RWPE2 (cell line): Measurements from ENCODE around the gene PDS5B.
"Not testable (repeated sequence)": the region's sequence is repeated elsewhere in the genome, so short reads cannot be mapped to it uniquely, and the experiment has no call there.

Experiments used
- ATAC-seq: fragments of 200-7000 bp; cut with Tn5 transposase; 3 replicates; pipeline ENCODE4 v1.9.1; 2021; ENCODE audit warnings: low read depth
- DNase-seq: peaks from one replicate; pipeline ENCODE4 v3.0.0-alpha.2; 2020; ENCODE audit warnings: low spot score
- H3K27ac ChIP-seq: fragments of 450-650 bp; 2 replicates; pipeline ENCODE4 v1.5.1; 2017; ENCODE audit warnings: mild to moderate bottlenecking; ENCODE audit not compliant: poor library complexity, severe bottlenecking
- H3K27me3 ChIP-seq: fragments of 250-450 bp; sonication (Bioruptor Pico); 2 replicates; pipeline ENCODE4 v1.5.1; 2021; ENCODE audit warnings: mild to moderate bottlenecking, moderate library complexity; ENCODE audit not compliant: insufficient read depth, poor library complexity, severe bottlenecking
- H3K36me3 ChIP-seq: fragments of 250-450 bp; sonication (Bioruptor Pico); 2 replicates; pipeline ENCODE4 v1.5.1; 2020; ENCODE audit warnings: low read depth, mild to moderate bottlenecking, moderate library complexity
- H3K4me1 ChIP-seq: fragments of 250-450 bp; sonication (Bioruptor Pico); 2 replicates; pipeline ENCODE4 v1.5.1; 2021; ENCODE audit warnings: mild to moderate bottlenecking, moderate library complexity; ENCODE audit not compliant: insufficient read depth, poor library complexity, severe bottlenecking
- H3K4me3 ChIP-seq: fragments of 250-450 bp; sonication (Bioruptor Pico); 2 replicates; pipeline ENCODE4 v1.5.1; 2021; ENCODE audit warnings: mild to moderate bottlenecking, moderate library complexity; ENCODE audit not compliant: severe bottlenecking
- H3K9me3 ChIP-seq: fragments of 250-450 bp; sonication (Bioruptor Pico); 2 replicates; pipeline ENCODE4 v1.5.1; 2021; ENCODE audit warnings: mild to moderate bottlenecking, moderate library complexity; ENCODE audit not compliant: severe bottlenecking
- CTCF ChIP-seq: fragments of 450-650 bp; IDR thresholded peaks from one replicate; pipeline ENCODE4 v1.5.1; 2017; ENCODE audit warnings: mild to moderate bottlenecking, moderate library complexity; ENCODE audit not compliant: poor library complexity, severe bottlenecking

Gene PDS5B

DNA sequence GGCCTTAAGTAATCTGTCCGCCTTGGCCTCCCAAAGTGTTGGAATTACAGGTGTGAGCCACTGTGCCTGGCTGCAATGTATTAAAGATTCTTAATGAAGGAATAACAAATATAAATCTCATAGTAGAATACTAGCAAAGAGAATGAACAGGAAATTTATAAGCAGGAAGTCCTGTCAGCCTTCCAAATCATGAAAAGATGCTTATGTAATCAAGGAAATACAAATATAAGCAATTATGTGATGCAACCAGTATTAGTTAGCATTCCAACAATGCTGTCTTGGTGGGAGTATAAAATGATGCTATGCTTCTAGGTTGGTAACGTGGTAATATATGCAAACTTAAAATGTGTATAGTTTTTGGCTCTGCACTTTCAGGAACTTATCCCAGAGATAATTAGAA is 133.8 kb downstream of the PDS5B start:
- H3K9me3 ChIP-seq, result no peaks in the 10 kb centered on the region
- H3K4me1 ChIP-seq, result no peaks in the 10 kb centered on the region
- peaks cover 11% of the 10 kb centered on the region for H3K36me3 ChIP-seq
- no peak for TF ChIP-seq CTCF
- H3K27me3 ChIP-seq, result no peaks in the 10 kb centered on the region
- no peak for DNase-seq
- ATAC-seq, result no peak
- no peak overlapping the region for H3K4me3 ChIP-seq
- no peak overlapping the region for H3K27ac ChIP-seq

DNA sequence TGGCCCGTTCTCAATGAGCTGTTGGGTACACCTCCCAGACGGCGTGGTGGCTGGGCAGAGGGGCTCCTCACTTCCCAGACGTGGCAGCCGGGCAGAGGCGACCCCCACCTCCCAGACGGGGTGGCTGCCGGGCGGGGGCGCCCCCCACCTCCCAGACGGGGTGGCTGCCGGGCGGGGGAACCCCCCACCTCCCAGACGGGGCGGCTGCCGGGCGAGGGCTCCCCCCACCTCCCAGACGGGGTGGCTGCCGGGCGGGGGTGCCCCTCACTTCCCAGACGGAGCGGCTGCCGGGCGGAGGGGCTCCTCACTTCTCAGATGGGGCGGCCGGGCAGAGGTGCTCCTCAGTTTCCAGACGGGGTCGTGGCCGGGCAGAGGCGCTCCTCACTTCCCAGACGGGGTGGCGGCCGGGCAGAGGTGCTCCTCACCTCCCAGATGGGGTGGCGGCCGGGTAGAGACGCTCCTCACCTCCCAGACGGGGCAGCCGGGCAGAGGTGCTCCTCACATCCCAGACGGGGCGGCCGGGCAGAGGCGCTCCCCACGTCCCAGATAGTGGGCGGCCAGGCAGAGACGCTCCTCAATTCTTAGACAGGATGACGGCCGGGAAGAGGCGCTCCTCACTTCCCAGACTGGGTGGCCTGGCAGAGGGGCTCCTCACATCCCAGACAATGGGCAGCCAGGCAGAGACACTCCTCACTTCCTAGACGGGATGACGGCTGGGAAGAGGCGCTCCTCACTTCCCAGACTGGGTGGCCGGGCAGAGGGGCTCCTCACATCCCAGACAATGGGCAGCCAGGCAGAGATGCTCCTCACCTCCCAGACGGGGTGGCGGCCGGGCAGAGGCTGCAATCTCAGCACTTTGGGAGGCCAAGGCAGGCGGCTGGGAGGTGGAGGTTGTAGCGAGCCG is 135.1 kb downstream of the PDS5B start:
- H3K4me1 ChIP-seq, ATAC-seq, H3K27ac ChIP-seq, DNase-seq, H3K9me3 ChIP-seq, H3K4me3 ChIP-seq, H3K27me3 ChIP-seq, H3K36me3 ChIP-seq: not testable (repeated sequence)

- no peak for TF ChIP-seq CTCF
- no peaks in the 10 kb centered on the region for H3K9me3 ChIP-seq
- no peak for DNase-seq
- H3K27me3 ChIP-seq, result no peaks in the 10 kb centered on the region
- no peak for ATAC-seq
- H3K4me1 ChIP-seq, result no peaks in the 10 kb centered on the region
- H3K4me3 ChIP-seq, result no peak overlapping the region
- H3K27ac ChIP-seq, result no peak overlapping the region
- H3K36me3 ChIP-seq, result peaks cover 6% of the 10 kb centered on the region
Measured at GRCh38 chr13:32722340-32722739, 136.1 kb downstream of the PDS5B start.

GRCh38 chr13:32723987-32724386 is 137.7 kb downstream of the PDS5B start:
- Histone ChIP-seq H3K4me1 (no peaks in the 10 kb centered on the region), H3K36me3 (no peaks in the 10 kb centered on the region; the same call in none of the 2 replicates), H3K27ac (no peak overlapping the region), H3K27me3 (no peaks in the 10 kb centered on the region), H3K9me3 (no peaks in the 10 kb centered on the region), H3K4me3 (no peak overlapping the region)
- DNase-seq (no peak), ATAC-seq (no peak)
- TF ChIP-seq CTCF, result no peak

DNA sequence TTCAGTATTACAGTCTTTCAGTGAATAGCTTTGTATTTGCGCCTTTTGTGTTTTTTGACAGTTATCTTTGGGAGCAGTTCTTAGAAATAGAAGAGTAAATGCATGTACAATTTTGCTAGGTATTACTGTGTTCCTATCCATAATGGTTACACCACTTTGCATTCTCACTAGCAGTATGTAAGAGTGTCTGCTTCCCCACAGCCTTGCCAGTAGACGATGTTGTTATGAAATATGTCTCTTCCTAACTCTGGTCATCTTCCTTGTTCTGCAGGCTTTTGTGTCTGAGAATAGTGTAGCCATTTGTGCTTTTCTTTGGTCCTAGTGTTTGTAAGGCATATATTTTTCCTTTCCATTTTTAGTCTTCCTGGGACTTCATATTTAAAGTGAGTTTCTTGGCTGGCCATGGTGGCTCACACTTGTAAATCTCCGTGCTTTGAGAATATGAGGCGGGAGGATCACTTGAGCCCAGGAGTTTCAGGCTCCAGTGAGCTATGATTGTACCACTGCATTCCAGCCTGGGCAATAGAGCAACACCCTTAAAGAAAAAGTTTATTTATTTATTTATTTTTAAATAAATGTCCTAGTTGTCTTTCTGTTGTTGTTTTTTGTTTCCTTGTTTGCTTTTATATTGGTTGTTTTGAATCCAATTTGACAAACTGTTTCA is 140.3 kb downstream of the PDS5B start:
- Histone ChIP-seq H3K4me1 (peaks cover 1% of the 10 kb centered on the region), H3K36me3 (no peaks in the 10 kb centered on the region), H3K4me3 (no peak overlapping the region), H3K9me3 (no peaks in the 10 kb centered on the region), H3K27ac (no peak overlapping the region), H3K27me3 (no peaks in the 10 kb centered on the region)
- no peak for DNase-seq
- ATAC-seq, result no peak
- no peak for TF ChIP-seq CTCF
